Neural crest cell (in vitro differentiated cells): ENCODE results near the gene SLAMF6. TPM values are rescaled to one million over a fixed set of nuclear protein-coding genes. Genes with fewer than 3 reads are reported as not detected.
"Not testable (repeated sequence)": the region's sequence is repeated elsewhere in the genome, so short reads cannot be mapped to it uniquely, and the experiment has no call there.

Experiments
- DNase-seq: peaks from one replicate; pipeline ENCODE4 v3.0.0; 2021; ENCODE audit warnings: low read depth, mixed read lengths, low spot score
- H3K27ac Mint-ChIP-seq: one replicate; pipeline ENCODE4 v1.8.0; 2021; ENCODE audit warnings: mild to moderate bottlenecking, mixed read lengths; ENCODE audit not compliant: unreplicated experiment
- H3K27me3 Mint-ChIP-seq: 2 replicates; pipeline ENCODE4 v1.8.0; 2021; ENCODE audit warnings: low read depth, mild to moderate bottlenecking, mixed read lengths
- H3K36me3 Mint-ChIP-seq: 2 replicates; pipeline ENCODE4 v1.8.0; 2021; ENCODE audit warnings: low read depth, mild to moderate bottlenecking, mixed read lengths
- H3K4me1 Mint-ChIP-seq: 2 replicates; pipeline ENCODE4 v1.8.0; 2021; ENCODE audit warnings: mixed read lengths
- H3K4me3 Mint-ChIP-seq: one replicate; pipeline ENCODE4 v1.8.0; 2021; ENCODE audit warnings: mild to moderate bottlenecking, mixed read lengths
- H3K9me3 Mint-ChIP-seq: 2 replicates; pipeline ENCODE4 v1.8.0; 2021; ENCODE audit warnings: mixed read lengths
- CTCF ChIP-seq: fragments of 200-600 bp; sonication (generic); conservative IDR thresholded peaks from 2 replicates; pipeline ENCODE4 v1.5.0; 2021; ENCODE audit warnings: antibody characterized with exemption, mild to moderate bottlenecking
- total RNA-seq: library from RNA; stranded (reverse); gene quantifications from 2 replicates; pipeline ENCODE4 v1.2.1, GENCODE V29; 2021

SLAMF6 gene
- total RNA-seq, 1 donor from 2014 or later, result not detected

DNA sequence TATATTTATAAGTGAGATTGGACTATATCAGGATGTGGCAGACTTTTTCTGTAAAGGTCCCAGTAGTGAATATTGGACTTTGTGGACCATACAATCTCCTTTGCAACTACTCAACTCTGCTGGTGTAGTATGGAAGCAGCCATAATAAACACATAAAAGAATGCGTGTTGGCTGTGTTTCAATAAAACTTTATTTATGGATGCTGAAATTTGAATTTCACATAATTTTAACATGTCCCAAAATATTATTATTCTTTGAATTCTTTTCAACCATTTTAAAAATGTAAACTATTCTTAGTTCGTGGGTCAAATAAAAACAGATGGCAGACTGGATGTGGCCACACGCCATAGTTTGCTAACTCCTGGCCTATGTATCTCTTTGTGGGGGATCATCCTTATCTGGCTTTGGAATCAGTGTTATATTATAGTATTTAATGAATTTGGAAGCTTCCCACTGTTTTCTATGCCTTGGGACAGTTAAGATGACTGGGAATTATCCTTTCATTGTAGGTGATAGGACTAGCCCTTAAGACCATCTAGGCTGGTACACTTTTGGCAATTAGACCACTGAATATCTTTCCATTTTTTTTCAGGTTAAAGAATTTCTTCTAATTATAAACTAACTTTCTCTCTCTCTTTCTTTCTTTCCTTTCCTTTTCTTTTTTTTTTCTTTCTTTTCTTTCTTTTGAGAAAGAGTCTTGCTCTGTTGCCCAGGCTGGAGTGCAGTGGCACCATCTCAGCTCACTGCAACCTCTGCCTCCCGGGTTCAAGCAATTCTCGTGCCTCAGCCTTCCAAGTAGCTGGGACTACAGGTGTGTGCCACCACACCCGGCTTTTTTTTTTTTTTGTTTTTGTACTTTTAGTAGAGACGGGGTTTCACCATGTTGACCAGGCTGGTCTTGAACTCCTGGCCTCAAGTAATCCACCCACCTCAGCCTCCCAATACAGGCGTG, 14.9 kb upstream of the SLAMF6 start:
- peaks cover 3% of the 10 kb centered on the region for H3K27me3 Mint-ChIP-seq
- no peaks in the 10 kb centered on the region for H3K4me1 Mint-ChIP-seq
- H3K4me3 Mint-ChIP-seq, result no peak overlapping the region
- no peak overlapping the region for H3K27ac Mint-ChIP-seq
- H3K9me3 Mint-ChIP-seq, result peaks cover 12% of the 10 kb centered on the region
- no peak for TF ChIP-seq CTCF
- H3K36me3 Mint-ChIP-seq, result peaks cover 4% of the 10 kb centered on the region
- no peak for DNase-seq

- H3K27ac Mint-ChIP-seq, result no peak overlapping the region
- peaks cover 12% of the 10 kb centered on the region for H3K9me3 Mint-ChIP-seq
- H3K27me3 Mint-ChIP-seq, result peaks cover 4% of the 10 kb centered on the region
- no peak for TF ChIP-seq CTCF
- H3K4me1 Mint-ChIP-seq, result no peaks in the 10 kb centered on the region
- H3K36me3 Mint-ChIP-seq, result peaks cover 4% of the 10 kb centered on the region
- H3K4me3 Mint-ChIP-seq, result no peak overlapping the region
- no peak for DNase-seq
These were observed 12.0 kb upstream of the SLAMF6 start for GRCh38 chr1:160534823-160535605.

DNA sequence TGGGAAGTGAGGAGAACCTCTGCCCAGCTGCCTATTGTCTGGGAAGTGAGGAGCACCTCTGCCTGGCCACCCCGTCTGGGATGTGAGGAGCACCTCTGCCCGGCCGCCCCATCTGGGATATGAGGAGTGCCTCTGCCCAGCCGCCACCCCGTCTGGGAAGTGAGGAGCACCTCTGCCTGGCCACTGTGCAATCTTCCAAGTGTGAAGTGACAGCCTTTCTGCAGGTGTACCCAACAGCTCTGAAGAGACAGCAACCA, 9.4 kb upstream of the SLAMF6 start:
- H3K27ac Mint-ChIP-seq, DNase-seq, H3K4me1 Mint-ChIP-seq, H3K36me3 Mint-ChIP-seq, H3K4me3 Mint-ChIP-seq: not testable (repeated sequence)
- Mint-ChIP-seq H3K9me3 (peaks cover 15% of the 10 kb centered on the region), H3K27me3 (peaks cover 13% of the 10 kb centered on the region)

- H3K9me3 Mint-ChIP-seq, result peaks cover 18% of the 10 kb centered on the region
- DNase-seq, H3K36me3 Mint-ChIP-seq, H3K4me1 Mint-ChIP-seq, H3K4me3 Mint-ChIP-seq, H3K27ac Mint-ChIP-seq: not testable (repeated sequence)
- H3K27me3 Mint-ChIP-seq, result peaks cover 18% of the 10 kb centered on the region
These were observed 8.9 kb upstream of the SLAMF6 start for GRCh38 chr1:160531809-160532556.

- H3K36me3 Mint-ChIP-seq, DNase-seq, H3K27ac Mint-ChIP-seq, H3K4me1 Mint-ChIP-seq, H3K4me3 Mint-ChIP-seq: not testable (repeated sequence)
- Mint-ChIP-seq H3K9me3 (peaks cover 15% of the 10 kb centered on the region), H3K27me3 (peaks cover 19% of the 10 kb centered on the region)
These were observed 6.4 kb upstream of the SLAMF6 start for GRCh38 chr1:160529401-160529952.

- not testable (repeated sequence) for H3K4me3 Mint-ChIP-seq, H3K36me3 Mint-ChIP-seq, DNase-seq, H3K4me1 Mint-ChIP-seq, H3K27ac Mint-ChIP-seq
- H3K27me3 Mint-ChIP-seq, result peaks cover 43% of the 10 kb centered on the region
- peaks cover 11% of the 10 kb centered on the region for H3K9me3 Mint-ChIP-seq
These were observed 734 bp upstream of the SLAMF6 start for GRCh38 chr1:160523789-160524188.

GRCh38 chr1:160522136-160522535, 919 bp downstream of the SLAMF6 start:
- TF ChIP-seq CTCF, result no peak
- H3K27me3 Mint-ChIP-seq, result peaks cover 32% of the 10 kb centered on the region
- H3K4me3 Mint-ChIP-seq, result no peak overlapping the region
- no peaks in the 10 kb centered on the region for H3K36me3 Mint-ChIP-seq
- H3K27ac Mint-ChIP-seq, result no peak overlapping the region
- peaks cover 10% of the 10 kb centered on the region for H3K9me3 Mint-ChIP-seq
- H3K4me1 Mint-ChIP-seq, result no peaks in the 10 kb centered on the region
- DNase-seq, result no peak
